Activated naive CD8-positive, alpha-beta T cell treated with anti-CD3 and anti-CD28 coated beads, Interleukin-2, amount 10 ng/mL, durations not matched to agents 7 days and 5 days (primary cell): ENCODE results near the gene FAT2. TPM values are rescaled to one million over a fixed set of nuclear protein-coding genes. Genes with fewer than 3 reads are reported as not detected.

Experiments
- ATAC-seq: fragments of 150-1000 bp; cut with Tn5 transposase; one replicate; pipeline ENCODE4 v1.10.0; 2021; ENCODE audit warnings: low read depth, moderate library complexity
- POLR2A ChIA-PET: fragments of 350-600 bp; sonication (Branson Sonifier 250); formaldehyde crosslinking; loops from one replicate; lab custom pipeline; 2021; ENCODE audit warnings: antibody characterized with exemption; lab: Charles Lee
- DNase-seq: peaks from one replicate; pipeline ENCODE4 v3.0.0; 2021
- H3K27ac Mint-ChIP-seq: one replicate; pipeline ENCODE4 v1.8.0; 2022; ENCODE audit warnings: mild to moderate bottlenecking, mixed read lengths
- H3K27me3 Mint-ChIP-seq: one replicate; pipeline ENCODE4 v1.8.0; 2022; ENCODE audit warnings: mild to moderate bottlenecking, moderate library complexity, mixed read lengths
- H3K36me3 Mint-ChIP-seq: one replicate; pipeline ENCODE4 v1.8.0; 2021; ENCODE audit warnings: mild to moderate bottlenecking, mixed read lengths
- H3K4me1 Mint-ChIP-seq: one replicate; pipeline ENCODE4 v1.8.0; 2021; ENCODE audit warnings: mixed read lengths
- H3K4me3 Mint-ChIP-seq: one replicate; pipeline ENCODE4 v1.8.0; 2022; ENCODE audit warnings: mild to moderate bottlenecking, moderate library complexity, mixed read lengths
- H3K9me3 Mint-ChIP-seq: one replicate; pipeline ENCODE4 v1.8.0; 2021; ENCODE audit warnings: mixed read lengths
- total RNA-seq, 2 experiments: library from RNA; stranded (reverse); gene quantifications; one replicate each; pipeline ENCODE4 v1.2.3, GENCODE V29; 2021

The FAT2 gene, protein sequence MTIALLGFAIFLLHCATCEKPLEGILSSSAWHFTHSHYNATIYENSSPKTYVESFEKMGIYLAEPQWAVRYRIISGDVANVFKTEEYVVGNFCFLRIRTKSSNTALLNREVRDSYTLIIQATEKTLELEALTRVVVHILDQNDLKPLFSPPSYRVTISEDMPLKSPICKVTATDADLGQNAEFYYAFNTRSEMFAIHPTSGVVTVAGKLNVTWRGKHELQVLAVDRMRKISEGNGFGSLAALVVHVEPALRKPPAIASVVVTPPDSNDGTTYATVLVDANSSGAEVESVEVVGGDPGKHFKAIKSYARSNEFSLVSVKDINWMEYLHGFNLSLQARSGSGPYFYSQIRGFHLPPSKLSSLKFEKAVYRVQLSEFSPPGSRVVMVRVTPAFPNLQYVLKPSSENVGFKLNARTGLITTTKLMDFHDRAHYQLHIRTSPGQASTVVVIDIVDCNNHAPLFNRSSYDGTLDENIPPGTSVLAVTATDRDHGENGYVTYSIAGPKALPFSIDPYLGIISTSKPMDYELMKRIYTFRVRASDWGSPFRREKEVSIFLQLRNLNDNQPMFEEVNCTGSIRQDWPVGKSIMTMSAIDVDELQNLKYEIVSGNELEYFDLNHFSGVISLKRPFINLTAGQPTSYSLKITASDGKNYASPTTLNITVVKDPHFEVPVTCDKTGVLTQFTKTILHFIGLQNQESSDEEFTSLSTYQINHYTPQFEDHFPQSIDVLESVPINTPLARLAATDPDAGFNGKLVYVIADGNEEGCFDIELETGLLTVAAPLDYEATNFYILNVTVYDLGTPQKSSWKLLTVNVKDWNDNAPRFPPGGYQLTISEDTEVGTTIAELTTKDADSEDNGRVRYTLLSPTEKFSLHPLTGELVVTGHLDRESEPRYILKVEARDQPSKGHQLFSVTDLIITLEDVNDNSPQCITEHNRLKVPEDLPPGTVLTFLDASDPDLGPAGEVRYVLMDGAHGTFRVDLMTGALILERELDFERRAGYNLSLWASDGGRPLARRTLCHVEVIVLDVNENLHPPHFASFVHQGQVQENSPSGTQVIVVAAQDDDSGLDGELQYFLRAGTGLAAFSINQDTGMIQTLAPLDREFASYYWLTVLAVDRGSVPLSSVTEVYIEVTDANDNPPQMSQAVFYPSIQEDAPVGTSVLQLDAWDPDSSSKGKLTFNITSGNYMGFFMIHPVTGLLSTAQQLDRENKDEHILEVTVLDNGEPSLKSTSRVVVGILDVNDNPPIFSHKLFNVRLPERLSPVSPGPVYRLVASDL (N-terminal part only)
- not detected for total RNA-seq

- H3K27ac Mint-ChIP-seq: no peak within 1 kb of the TSS
- POLR2A ChIA-PET: no interaction called here
- H3K9me3 Mint-ChIP-seq: no peaks in the 10 kb centered on the region
- no peak within 1 kb of the TSS for H3K4me3 Mint-ChIP-seq
- no peaks in the 10 kb centered on the region for H3K27me3 Mint-ChIP-seq
- H3K36me3 Mint-ChIP-seq: no peaks in the 10 kb centered on the region
- no peak for DNase-seq
- H3K4me1 Mint-ChIP-seq: no peaks in the 10 kb centered on the region
- no peak for ATAC-seq
Measured at GRCh38 chr5:151591144-151591819, at the start of gene FAT2. FAT2 (minus strand) TSS chr5:151591331; CDS start chr5:151568931, 22,400 bp downstream.

GRCh38 chr5:151638619-151639018, 47.5 kb upstream of the FAT2 start:
- POLR2A ChIA-PET: no interaction called here
- Mint-ChIP-seq H3K4me3 (no peak overlapping the region), H3K4me1 (peaks cover 6% of the 10 kb centered on the region), H3K27me3 (peaks cover 5% of the 10 kb centered on the region), H3K9me3 (no peaks in the 10 kb centered on the region), H3K36me3 (no peaks in the 10 kb centered on the region), H3K27ac (no peak overlapping the region)
- no peak for DNase-seq
- ATAC-seq: no peak

GRCh38 chr5:151637676-151638075, 46.5 kb upstream of the FAT2 start:
- H3K9me3 Mint-ChIP-seq: no peaks in the 10 kb centered on the region
- POLR2A ChIA-PET: no interaction called here
- H3K27me3 Mint-ChIP-seq: peaks cover 5% of the 10 kb centered on the region
- no peak overlapping the region for H3K4me3 Mint-ChIP-seq
- no peak for ATAC-seq
- DNase-seq: no peak
- no peak overlapping the region for H3K27ac Mint-ChIP-seq
- no peaks in the 10 kb centered on the region for H3K36me3 Mint-ChIP-seq
- peaks cover 6% of the 10 kb centered on the region for H3K4me1 Mint-ChIP-seq

- Mint-ChIP-seq H3K27me3 (peaks cover 7% of the 10 kb centered on the region), H3K4me3 (no peak overlapping the region), H3K27ac (no peak overlapping the region), H3K9me3 (no peaks in the 10 kb centered on the region), H3K36me3 (no peaks in the 10 kb centered on the region), H3K4me1 (no peaks in the 10 kb centered on the region)
- ATAC-seq (no peak), DNase-seq (no peak)
- POLR2A ChIA-PET: no interaction called here
Measured at GRCh38 chr5:151633892-151634291, 42.8 kb upstream of the FAT2 start.

GRCh38 chr5:151632941-151633340, 41.8 kb upstream of the FAT2 start:
- Mint-ChIP-seq H3K36me3 (no peaks in the 10 kb centered on the region), H3K27ac (no peak overlapping the region), H3K4me3 (no peak overlapping the region), H3K27me3 (peaks cover 7% of the 10 kb centered on the region), H3K4me1 (no peaks in the 10 kb centered on the region), H3K9me3 (no peaks in the 10 kb centered on the region)
- DNase-seq (no peak), ATAC-seq (no peak)
- POLR2A ChIA-PET: no interaction called here

GRCh38 chr5:151632524-151632923, 41.4 kb upstream of the FAT2 start:
- POLR2A ChIA-PET: no interaction called here
- H3K9me3 Mint-ChIP-seq: no peaks in the 10 kb centered on the region
- ATAC-seq: no peak
- no peaks in the 10 kb centered on the region for H3K4me1 Mint-ChIP-seq
- no peak for DNase-seq
- peaks cover 7% of the 10 kb centered on the region for H3K27me3 Mint-ChIP-seq
- no peak overlapping the region for H3K27ac Mint-ChIP-seq
- H3K4me3 Mint-ChIP-seq: no peak overlapping the region
- no peaks in the 10 kb centered on the region for H3K36me3 Mint-ChIP-seq

GRCh38 chr5:151631941-151632340, 40.8 kb upstream of the FAT2 start:
- Mint-ChIP-seq H3K27me3 (peaks cover 7% of the 10 kb centered on the region), H3K9me3 (no peaks in the 10 kb centered on the region), H3K4me1 (no peaks in the 10 kb centered on the region), H3K36me3 (no peaks in the 10 kb centered on the region), H3K27ac (no peak overlapping the region), H3K4me3 (no peak overlapping the region)
- ATAC-seq (no peak), DNase-seq (no peak)
- POLR2A ChIA-PET: no interaction called here

DNA sequence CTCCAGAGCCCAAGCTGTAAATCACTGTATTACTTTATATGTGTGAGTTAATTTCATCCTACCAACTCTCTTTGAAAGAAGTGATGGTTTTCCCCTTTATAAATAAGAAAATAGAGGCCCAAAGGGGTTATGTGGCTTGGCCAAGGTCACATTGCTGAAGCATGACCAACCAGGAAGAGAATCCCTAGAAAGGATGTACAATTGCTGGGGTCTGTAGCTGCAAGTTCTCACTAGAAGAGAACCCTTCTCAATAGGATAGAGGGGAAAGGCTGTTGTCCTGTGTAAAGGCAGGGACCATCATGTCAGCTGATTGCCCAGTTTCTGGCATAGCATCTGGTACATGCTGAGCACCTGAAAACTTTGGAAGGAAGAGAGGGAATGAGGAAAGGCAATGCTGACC, 39.0 kb upstream of the FAT2 start:
- H3K27ac Mint-ChIP-seq: no peak overlapping the region
- no peaks in the 10 kb centered on the region for H3K4me1 Mint-ChIP-seq
- POLR2A ChIA-PET: no interaction called here
- peaks cover 3% of the 10 kb centered on the region for H3K27me3 Mint-ChIP-seq
- ATAC-seq (no peak), DNase-seq (no peak)
- no peak overlapping the region for H3K4me3 Mint-ChIP-seq
- H3K9me3 Mint-ChIP-seq: no peaks in the 10 kb centered on the region
- H3K36me3 Mint-ChIP-seq: no peaks in the 10 kb centered on the region

DNA sequence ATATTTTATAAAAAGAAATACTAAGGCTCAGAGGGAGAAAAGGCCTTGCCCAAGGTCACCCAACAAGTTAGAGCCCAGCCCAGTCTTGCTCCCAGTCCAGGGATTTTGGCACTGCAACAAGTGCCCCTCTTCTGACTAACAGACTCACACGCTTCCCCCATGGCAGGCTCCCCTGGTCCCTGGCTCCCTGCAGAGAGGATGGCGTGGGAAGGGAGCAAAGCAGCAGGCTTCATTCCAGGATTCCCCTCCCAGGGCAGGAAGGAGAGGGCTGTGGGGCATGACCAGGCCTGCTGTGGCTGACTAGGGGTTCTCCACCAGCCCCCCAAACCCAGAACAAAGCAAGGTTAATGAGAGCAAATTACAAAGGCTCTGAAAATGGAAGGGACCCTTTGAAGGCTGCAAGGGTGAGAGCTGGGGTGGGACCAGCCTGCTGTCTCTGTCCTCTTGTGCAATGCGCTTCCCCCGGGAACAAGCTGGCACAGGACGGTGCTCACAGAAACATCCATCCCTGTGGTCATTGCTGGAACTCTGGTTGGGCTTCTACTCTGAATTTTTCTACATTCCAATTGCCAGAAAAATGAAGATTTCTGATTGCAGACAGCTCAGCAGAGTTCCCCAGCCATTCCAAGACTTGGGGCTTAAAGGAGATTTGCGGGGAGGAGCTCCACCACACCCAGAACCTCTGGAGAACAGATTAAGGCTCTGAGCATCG, 37.1 kb upstream of the FAT2 start:
- H3K36me3 Mint-ChIP-seq: no peaks in the 10 kb centered on the region
- POLR2A ChIA-PET: no interaction called here
- no peak overlapping the region for H3K27ac Mint-ChIP-seq
- no peak overlapping the region for H3K4me3 Mint-ChIP-seq
- no peak for ATAC-seq
- no peaks in the 10 kb centered on the region for H3K9me3 Mint-ChIP-seq
- no peaks in the 10 kb centered on the region for H3K4me1 Mint-ChIP-seq
- peaks cover 4% of the 10 kb centered on the region for H3K27me3 Mint-ChIP-seq
- no peak for DNase-seq

DNA sequence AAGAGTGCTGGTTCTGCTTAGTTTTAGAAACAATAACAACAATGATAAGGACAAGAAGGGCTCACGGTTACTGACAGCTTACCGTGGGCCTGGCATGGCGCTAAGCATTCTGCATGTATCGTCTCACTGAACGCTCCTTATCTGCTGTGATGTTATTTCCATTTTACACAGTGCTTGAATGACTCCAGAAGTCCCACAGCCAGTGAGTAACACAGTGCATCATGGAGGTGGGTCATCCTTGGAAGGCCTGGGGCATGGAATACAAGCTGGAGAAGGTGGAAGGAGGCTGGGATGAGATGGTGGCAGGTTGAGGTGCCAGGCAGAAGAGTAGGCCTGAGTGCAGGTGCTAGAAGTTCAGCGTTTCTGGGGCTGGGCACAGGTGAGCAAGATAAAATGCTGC, 36.5 kb upstream of the FAT2 start:
- DNase-seq: no peak
- ATAC-seq: no peak
- H3K4me1 Mint-ChIP-seq: no peaks in the 10 kb centered on the region
- peaks cover 4% of the 10 kb centered on the region for H3K27me3 Mint-ChIP-seq
- H3K9me3 Mint-ChIP-seq: no peaks in the 10 kb centered on the region
- no peak overlapping the region for H3K27ac Mint-ChIP-seq
- H3K4me3 Mint-ChIP-seq: no peak overlapping the region
- POLR2A ChIA-PET: interaction anchor here (0.7 kb wide), 1 partner anchor 379 kb away, joined by 3 read pairs; no protein-coding TSS in a partner anchor
- no peaks in the 10 kb centered on the region for H3K36me3 Mint-ChIP-seq

GRCh38 chr5:151625285-151625684, 34.2 kb upstream of the FAT2 start:
- Mint-ChIP-seq H3K4me3 (no peak overlapping the region), H3K27me3 (peaks cover 4% of the 10 kb centered on the region), H3K9me3 (no peaks in the 10 kb centered on the region), H3K27ac (no peak overlapping the region), H3K4me1 (no peaks in the 10 kb centered on the region), H3K36me3 (no peaks in the 10 kb centered on the region)
- POLR2A ChIA-PET: no interaction called here
- no peak for ATAC-seq
- DNase-seq: no peak

DNA sequence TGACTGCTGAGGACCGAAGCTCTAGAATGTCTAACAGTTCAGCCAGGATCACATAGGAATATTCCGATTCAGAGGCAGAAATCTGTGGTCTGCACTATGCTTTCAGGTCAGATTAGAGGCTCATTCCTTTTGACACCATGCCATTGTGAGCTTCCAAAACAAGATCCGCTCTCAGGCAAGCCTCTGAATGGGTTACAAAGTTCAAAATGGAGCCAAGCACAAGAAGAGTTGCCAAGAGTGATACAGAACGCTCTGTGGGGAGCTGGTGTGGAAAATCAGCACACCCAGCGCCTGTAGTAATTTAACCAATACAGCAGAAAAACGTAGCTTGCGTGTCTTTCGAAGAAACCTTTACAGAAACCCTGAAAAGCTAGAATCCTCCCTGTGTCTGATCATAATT, 33.3 kb upstream of the FAT2 start:
- no peak overlapping the region for H3K4me3 Mint-ChIP-seq
- no peak for DNase-seq
- POLR2A ChIA-PET: interaction anchor here (0.8 kb wide), 1 partner anchor 15 kb away, joined by 5 read pairs; no protein-coding TSS in a partner anchor
- no peak overlapping the region for H3K27ac Mint-ChIP-seq
- H3K9me3 Mint-ChIP-seq: no peaks in the 10 kb centered on the region
- H3K27me3 Mint-ChIP-seq: peaks cover 3% of the 10 kb centered on the region
- ATAC-seq: no peak
- no peaks in the 10 kb centered on the region for H3K36me3 Mint-ChIP-seq
- H3K4me1 Mint-ChIP-seq: no peaks in the 10 kb centered on the region
